Inferior parietal cortex (tissue), 1 donor: Measurements from ENCODE around the gene MPPED1.

Experiments
- DNase-seq: peaks from one replicate; pipeline ENCODE4 v3.0.0-alpha.2; 2016; ENCODE audit errors: extremely low spot score

MPPED1 gene

DNA sequence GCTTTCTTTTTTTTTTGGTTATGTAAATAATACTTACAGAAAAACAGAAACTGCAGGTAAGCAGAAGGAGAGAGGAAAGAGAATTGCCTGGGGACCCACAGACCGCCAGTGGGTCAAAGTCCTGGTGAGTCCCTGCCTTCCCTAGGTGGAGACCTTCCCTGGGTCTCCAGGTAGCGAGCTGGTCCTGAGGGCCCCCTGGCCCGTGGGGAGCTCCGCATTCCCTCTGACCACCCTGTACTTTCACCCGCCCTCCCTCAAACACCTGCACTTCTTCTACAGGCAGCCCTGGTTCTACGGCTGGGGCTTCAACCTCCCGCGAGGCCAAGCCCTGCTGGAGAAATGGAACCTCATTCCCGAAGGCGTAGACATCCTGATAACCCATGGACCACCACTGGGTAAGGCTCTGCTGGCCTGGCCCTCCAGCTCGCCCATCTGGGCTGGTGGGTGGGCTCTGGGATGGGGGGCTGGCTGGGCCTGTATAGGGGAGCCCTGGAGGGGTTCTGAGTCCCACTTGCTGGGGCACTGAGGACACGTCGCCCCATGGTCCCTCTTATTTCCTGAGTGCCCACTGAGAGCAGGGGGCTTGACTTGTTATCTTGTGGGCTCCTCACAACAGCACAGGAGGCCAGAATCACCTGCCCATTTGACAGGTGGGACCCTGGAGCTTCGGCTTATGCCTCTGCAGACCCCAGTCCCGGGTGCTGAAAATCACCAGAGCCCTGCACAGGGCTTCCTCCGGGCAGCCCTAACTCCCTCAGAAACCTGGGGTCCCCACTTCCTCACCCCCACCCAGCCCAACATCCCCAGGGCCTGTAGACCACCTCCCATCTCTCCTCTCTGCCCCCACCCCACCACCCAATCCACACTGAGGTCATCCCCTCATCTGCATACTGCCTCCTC, 86.4 kb downstream of the MPPED1 start:
- no peak for DNase-seq

- DNase-seq = no peak
These were observed 87.0 kb downstream of the MPPED1 start for GRCh38 chr22:43498856-43499253.

GRCh38 chr22:43500792-43501785, 89.3 kb downstream of the MPPED1 start:
- DNase-seq = no peak

GRCh38 chr22:43501878-43502277, 90.1 kb downstream of the MPPED1 start:
- DNase-seq = no peak

- no peak for DNase-seq
These were observed 90.6 kb downstream of the MPPED1 start for GRCh38 chr22:43502306-43502874.

GRCh38 chr22:43504068-43504467, 92.3 kb downstream of the MPPED1 start:
- no peak for DNase-seq

DNA sequence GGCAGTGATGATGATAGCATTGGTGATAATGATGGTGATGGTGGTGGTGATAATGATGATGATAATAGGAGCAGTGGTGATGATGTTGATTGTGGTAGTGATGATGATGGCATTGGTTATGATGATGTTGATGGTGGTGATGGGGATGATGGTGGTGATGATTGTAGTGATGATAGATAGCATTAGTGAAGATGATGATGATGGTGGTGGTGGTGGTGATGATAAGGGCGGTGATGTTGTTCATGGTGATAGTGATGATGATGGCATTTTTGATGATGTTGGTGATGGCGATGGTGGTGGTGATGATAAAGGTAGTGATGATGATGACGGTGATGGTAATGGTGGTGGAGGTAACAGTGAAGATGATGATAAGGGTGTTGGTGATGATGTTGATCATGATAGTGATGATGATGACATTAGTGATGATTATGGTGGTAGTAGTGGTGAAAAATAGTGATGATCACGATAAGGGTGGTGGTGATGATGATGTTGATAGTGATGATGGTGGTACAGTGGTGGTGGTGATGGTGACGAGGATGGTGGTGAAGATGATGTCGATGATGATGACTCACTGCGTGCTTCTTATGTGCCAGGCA, 93.0 kb downstream of the MPPED1 start:
- DNase-seq = no peak

- no peak for DNase-seq
These were observed 93.6 kb downstream of the MPPED1 start for GRCh38 chr22:43505423-43505822.

DNA sequence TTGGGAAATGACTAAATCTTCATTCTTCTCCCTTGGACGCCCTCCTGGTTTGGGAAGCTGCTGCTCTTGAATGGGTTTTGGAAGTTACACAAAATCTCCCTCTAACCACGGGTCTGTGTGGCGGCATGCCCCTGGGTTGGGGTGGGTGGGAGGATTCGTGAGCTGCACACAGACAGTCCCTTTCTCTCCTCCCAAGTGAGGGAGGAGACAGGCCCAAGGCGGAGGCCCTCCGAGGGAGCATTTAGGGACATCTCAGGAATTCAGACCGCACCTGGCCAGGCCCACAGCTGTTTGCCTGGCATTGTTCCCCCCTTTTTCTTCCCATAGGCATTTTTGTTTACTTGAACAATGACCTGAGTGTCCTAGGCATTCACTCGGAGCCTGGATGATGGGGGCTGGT, 94.1 kb downstream of the MPPED1 start:
- no peak for DNase-seq

DNA sequence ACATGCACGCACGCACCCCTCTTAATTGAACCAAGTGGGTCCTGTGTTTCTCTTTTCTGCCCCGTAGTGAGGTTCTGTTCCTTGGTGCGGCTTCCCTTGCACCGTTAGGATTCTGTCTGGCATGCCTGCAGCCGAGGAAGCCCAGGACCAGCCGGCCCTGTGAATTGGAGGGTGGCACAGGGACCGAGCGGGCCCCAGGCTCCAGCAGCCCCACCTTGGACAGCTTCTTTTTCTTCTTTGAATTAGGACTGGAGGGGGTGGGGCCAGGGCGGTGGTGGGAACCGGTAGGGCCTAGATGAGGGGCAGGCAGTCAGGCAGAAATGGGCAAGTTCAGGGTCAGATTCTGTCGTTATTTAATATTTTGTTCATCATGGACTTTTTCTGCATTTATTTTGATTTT, 94.7 kb downstream of the MPPED1 start:
- DNase-seq = no peak

DNA sequence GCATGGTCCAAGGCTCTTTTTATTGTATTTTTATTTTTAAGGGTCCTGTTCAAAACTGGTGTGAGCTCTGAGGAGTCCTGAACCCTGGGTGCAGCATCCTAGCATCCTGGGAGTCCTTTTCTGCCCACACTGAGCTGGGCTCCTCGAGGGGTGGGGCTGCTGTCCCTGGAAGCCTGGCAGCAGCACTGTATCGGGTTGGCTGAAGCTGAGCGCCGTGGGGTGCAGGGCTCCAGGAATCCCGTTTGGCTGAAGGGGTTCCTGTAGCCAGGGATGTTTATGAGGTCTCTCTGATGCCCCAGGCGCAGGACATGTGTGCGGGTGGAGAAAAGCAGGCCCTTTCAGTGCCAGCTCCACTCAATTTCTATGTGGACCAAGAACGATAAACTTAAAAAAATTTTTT, 95.4 kb downstream of the MPPED1 start:
- DNase-seq = no peak

DNA sequence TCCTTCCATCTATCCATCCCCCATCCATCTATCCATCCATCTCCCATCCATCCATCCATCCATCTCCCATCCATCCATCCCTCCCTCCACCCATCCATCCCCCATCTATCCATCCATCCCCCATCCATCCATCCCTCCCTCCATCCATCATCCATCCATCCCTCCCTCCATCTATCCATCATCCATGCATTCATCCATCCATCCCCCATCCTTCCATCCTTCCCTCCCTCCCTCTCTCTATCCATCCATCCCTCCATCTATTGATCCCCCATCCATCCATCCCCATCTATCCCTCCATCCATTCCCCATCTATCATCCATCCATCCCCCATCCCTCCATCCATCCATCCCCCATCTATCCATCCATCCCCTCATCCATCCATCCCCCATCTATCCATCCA, 96.7 kb downstream of the MPPED1 start:
- DNase-seq = no peak

DNA sequence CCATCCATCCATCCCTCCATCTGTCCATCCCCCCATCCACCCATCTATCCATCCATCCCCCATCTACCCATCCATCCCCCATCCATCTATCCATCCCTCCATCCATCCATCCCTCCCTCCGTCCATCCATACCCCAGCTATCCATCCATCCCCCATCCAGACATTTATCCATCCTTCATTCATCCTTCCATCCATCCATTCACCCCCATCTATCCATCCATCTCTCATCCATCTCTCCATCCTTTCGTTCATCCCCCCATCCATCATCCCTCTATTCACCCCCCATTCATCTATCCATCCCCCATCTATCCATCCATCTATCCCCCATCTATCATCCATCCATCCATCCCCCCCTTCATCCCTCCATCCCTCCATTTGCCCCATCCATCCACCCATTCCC, 97.5 kb downstream of the MPPED1 start:
- DNase-seq = no peak

DNA sequence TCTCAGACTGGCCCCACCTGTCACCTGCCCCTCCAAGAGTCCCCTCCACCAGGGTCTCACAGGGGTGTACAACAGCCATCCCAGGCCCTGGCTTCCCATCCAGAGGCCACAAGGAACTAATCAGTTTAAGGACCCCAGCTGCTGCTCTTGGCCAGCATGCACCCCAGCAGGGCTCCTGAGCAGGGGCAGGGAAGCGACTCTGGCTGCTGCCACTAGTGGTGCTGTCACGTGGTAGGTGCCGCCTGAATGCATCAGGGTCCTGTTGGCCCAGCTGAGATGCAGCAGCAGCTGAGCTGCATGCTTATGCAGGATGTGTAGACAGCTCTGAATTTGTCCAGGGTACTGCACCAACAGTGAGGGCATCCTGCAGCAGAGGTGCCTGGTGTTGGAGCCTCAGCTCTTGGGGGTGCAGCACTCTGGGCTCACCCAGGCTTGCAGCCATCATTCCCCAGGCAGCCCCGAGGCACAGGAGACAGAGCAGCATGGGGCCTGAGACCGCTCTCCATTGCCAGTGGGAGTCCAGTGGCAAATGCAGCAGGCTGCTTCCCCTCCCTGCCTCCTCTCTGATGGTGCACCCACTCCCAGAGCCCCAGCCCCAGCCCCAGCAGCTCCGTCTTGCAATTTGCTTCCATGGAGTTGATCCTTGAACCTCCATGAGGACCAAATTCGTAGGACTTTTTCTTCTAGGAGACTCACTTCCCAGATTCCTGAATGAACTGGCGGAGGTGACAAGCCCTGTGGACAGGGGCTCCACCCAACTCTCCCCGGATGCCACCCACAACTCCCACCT, 98.7 kb downstream of the MPPED1 start:
- no peak for DNase-seq

- no peak for DNase-seq
These were observed 99.6 kb downstream of the MPPED1 start for GRCh38 chr22:43511276-43511910.

- no peak for DNase-seq
These were observed 100.5 kb downstream of the MPPED1 start for GRCh38 chr22:43512279-43512678.

GRCh38 chr22:43514476-43515157, 102.8 kb downstream of the MPPED1 start:
- DNase-seq = no peak

DNA sequence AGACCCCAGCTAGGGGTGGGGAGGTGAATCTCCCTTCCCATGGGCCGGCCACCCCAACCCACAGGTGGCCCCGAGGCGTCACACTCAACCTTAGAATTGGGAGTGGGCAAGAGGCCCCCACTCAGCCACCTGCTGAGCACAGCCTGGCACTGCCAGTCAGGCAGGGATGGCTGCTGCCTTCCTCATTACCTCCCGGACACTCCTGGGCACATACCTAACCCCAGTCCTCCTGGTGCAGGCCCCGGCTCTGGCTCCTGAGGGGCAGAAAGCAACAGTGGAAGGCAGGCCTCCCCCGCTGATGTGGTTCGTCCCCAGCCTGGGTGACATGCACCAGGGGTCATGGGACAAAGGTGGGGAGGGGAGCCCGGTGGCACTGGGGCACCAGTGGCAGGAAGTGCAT, 103.6 kb downstream of the MPPED1 start:
- no peak for DNase-seq

DNA sequence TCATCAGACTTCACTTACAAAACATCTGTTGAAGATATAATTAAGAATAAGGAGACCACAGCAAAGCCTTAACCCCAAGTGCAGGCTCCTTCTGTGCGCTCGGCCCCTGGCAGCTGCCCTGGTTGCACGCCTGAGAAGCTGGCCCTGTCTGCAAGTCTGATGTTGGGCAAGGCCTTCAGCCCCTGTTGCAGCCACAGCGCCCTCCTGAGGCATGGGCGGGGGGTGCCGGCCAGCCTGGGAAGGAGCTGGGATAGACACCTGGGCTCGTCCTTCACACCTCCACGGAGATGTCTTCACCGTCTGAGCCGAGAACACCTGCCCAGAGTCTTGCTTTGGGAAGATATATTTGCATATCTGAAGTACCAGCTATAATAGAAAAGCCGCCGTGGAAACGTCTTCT, 104.1 kb downstream of the MPPED1 start:
- DNase-seq = no peak

GRCh38 chr22:43516386-43516785, 104.6 kb downstream of the MPPED1 start:
- DNase-seq = no peak
